Mononuclear cell (primary cell): ENCODE measurements around the gene DYNC1H1. TPM values are rescaled to one million over a fixed set of nuclear protein-coding genes. Genes with fewer than 3 reads are reported as not detected.
A peak's percentile ranks its signal among the peaks of the same experiment; 100 is the strongest.

Experiments
- H3K27me3 ChIP-seq: 2 replicates; pipeline ENCODE4 v1.6.0; 2011; ENCODE audit warnings: low read length, control low read depth; ENCODE audit not compliant: insufficient read depth
- H3K4me1 ChIP-seq: 2 replicates; pipeline ENCODE4 v1.5.1; 2011; ENCODE audit warnings: mild to moderate bottlenecking, low read length, control low read depth; ENCODE audit not compliant: insufficient read depth
- H3K4me3 ChIP-seq: 2 replicates; pipeline ENCODE4 v1.5.1; 2011; ENCODE audit warnings: mild to moderate bottlenecking, low read length, moderate library complexity
- H3K9me3 ChIP-seq: 2 replicates; pipeline ENCODE4 v1.5.1; 2011; ENCODE audit warnings: low read depth, mild to moderate bottlenecking, control low read depth, low read length
- total RNA-seq: library from RNA; depleted of rRNA; stranded (reverse); fragments of >200 nt; gene quantifications from one replicate; pipeline ENCODE4 v1.2.3, GENCODE V29; 2012

DYNC1H1 gene
- total RNA-seq, 1 donor = 260 TPM

GRCh38 chr14:101955695-101956161 lies 8.6 kb upstream of the DYNC1H1 start:
- Histone ChIP-seq H3K4me1 (no peaks in the 10 kb centered on the region), H3K27me3 (no peaks in the 10 kb centered on the region), H3K9me3 (no peaks in the 10 kb centered on the region), H3K4me3 (no peak overlapping the region)

- H3K27me3 ChIP-seq = no peaks in the 10 kb centered on the region
- H3K9me3 ChIP-seq = no peaks in the 10 kb centered on the region
- no peak overlapping the region for H3K4me3 ChIP-seq
- H3K4me1 ChIP-seq = peaks cover 2% of the 10 kb centered on the region
These were observed 8.0 kb upstream of the DYNC1H1 start for GRCh38 chr14:101956179-101956885.

DNA sequence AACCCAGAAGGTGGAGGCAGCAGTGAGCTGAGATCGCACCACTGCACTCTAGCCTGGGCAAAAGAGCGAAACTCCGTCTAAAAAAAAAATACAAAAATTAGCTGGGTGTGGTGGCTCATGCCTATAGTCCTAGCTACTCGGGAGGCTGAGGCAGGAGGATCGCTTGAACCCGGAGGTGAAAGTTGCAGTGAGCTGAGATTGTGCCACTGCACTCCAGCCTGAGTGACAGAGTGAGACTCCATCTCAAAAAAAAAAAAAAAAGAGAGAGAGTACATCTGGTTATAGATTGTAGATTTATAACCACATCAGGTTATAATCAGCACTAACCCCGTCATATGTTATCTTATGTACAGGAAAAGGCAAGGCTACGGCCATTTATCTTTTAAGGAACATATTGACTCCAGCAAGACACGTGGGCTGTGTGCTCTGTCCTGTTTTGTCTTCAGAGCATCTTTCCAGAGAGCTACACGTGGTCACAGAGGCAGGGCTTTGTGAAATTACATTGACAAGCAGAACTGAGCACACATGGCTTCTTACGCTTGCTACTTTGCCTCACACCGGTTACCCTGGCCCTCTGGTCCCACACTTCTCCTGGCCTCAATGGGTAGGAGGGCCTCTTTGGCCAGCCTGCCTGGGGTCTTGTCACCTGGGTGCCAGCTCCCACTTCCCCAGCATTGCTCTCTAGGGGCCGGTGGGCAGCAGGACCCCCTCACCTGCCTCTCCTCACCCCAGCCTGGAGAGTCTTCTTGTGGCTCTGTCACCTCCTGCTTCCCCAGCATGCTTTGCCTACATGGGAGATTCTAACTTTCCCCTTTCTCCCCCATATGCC lies 6.8 kb upstream of the DYNC1H1 start:
- H3K4me1 ChIP-seq = peaks cover 3% of the 10 kb centered on the region
- no peaks in the 10 kb centered on the region for H3K27me3 ChIP-seq
- H3K4me3 ChIP-seq = no peak overlapping the region
- H3K9me3 ChIP-seq = no peaks in the 10 kb centered on the region

GRCh38 chr14:101958418-101959180 lies 5.8 kb upstream of the DYNC1H1 start:
- peaks cover 3% of the 10 kb centered on the region for H3K4me1 ChIP-seq
- H3K27me3 ChIP-seq = no peaks in the 10 kb centered on the region
- H3K9me3 ChIP-seq = no peaks in the 10 kb centered on the region
- no peak overlapping the region for H3K4me3 ChIP-seq

DNA sequence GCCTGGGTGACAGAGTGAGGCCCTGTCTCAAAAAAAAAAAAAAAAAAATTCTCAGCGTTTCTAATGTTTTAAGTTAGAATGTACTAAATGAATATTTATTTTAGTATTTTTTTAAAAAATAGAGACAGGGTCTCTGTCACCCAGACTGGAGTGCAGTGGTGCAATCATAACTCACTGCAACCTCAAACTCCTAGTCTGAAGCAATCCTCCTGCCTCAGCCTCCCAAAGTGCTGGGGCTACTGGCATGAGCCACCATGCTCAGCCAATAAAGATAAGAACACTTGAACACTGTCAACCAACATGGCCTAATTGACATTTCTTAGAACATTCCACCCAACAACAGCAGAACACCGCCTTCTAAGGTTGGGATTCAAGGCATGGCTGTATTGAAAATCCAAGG lies 5.1 kb upstream of the DYNC1H1 start:
- no peaks in the 10 kb centered on the region for H3K27me3 ChIP-seq
- H3K4me3 ChIP-seq = no peak overlapping the region
- no peaks in the 10 kb centered on the region for H3K9me3 ChIP-seq
- peaks cover 8% of the 10 kb centered on the region for H3K4me1 ChIP-seq

DNA sequence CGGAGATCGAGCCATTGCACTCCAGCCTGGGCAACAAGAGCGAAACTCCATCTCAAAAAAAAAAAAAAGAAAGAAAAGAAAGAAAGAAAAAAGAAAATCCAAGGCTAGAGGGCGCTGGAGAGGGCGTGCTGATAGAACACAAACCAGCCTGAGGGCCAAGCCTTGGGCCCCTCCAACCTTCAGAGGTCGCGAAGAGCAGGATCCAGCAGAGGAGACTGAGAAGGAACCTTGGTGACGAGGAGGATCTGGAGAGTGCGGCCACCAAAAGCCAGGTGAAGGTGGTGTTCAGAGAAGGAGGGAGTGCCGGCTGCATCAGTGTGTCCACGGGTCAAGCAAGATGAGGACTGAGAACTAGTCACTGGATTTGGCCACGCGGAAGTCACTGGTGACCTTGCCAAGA lies 4.1 kb upstream of the DYNC1H1 start:
- no peaks in the 10 kb centered on the region for H3K27me3 ChIP-seq
- H3K4me3 ChIP-seq = no peak overlapping the region

GRCh38 chr14:101961011-101961721 lies 3.2 kb upstream of the DYNC1H1 start:
- no peaks in the 10 kb centered on the region for H3K9me3 ChIP-seq
- H3K27me3 ChIP-seq = no peaks in the 10 kb centered on the region
- H3K4me3 ChIP-seq = no peak overlapping the region
- peaks cover 17% of the 10 kb centered on the region for H3K4me1 ChIP-seq

More for the DNA sequence above, 4.1 kb upstream of the DYNC1H1 start:
- Histone ChIP-seq H3K9me3 (no peaks in the 10 kb centered on the region), H3K4me1 (peaks cover 8% of the 10 kb centered on the region)

- no peaks in the 10 kb centered on the region for H3K9me3 ChIP-seq
- H3K4me1 ChIP-seq = peaks cover 17% of the 10 kb centered on the region
- no peaks in the 10 kb centered on the region for H3K27me3 ChIP-seq
- no peak overlapping the region for H3K4me3 ChIP-seq
These were observed 2.4 kb upstream of the DYNC1H1 start for GRCh38 chr14:101961746-101962502.

DNA sequence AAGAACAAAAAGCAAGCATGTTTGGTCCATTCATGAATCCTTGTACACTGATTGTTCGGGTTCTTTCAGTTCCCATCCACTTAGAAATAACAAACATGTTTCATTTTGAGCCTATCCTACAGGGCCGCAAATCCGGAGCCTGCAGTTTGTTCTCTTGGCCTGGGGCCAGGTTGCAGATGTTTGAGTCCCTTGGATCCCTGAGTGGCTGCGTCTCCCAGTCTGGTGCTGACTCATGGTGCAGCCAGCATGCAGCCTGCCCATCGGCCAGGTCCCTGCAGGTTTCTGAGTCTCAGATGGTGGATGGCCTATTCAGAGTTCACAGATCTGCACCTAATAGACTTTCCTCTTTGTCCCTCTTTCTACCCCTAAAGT lies 1.9 kb upstream of the DYNC1H1 start:
- H3K9me3 ChIP-seq = no peaks in the 10 kb centered on the region
- H3K27me3 ChIP-seq = no peaks in the 10 kb centered on the region
- H3K4me1 ChIP-seq = peaks cover 18% of the 10 kb centered on the region
- H3K4me3 ChIP-seq = no peak overlapping the region

DNA sequence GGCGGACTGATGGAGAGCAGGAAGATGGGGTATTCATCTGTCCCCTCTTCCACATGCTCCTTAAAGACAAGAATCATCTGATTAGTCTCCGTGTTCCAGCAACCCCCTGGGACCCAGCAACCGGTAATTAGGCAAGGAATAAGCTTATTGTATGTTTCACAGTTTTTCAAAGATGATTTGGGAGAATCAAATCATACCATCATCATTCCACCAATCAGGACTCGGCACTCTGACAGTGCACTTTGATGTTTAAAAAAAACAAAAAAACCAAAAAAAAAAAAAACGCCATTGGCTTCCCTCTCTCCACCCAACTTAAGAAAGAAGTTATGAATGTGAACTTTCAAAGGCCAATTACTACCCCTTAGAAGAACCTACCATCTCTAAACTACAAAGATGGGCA lies 1.3 kb upstream of the DYNC1H1 start:
- Histone ChIP-seq H3K9me3 (no peaks in the 10 kb centered on the region), H3K27me3 (no peaks in the 10 kb centered on the region), H3K4me3 (no peak overlapping the region), H3K4me1 (peaks cover 21% of the 10 kb centered on the region)

DNA sequence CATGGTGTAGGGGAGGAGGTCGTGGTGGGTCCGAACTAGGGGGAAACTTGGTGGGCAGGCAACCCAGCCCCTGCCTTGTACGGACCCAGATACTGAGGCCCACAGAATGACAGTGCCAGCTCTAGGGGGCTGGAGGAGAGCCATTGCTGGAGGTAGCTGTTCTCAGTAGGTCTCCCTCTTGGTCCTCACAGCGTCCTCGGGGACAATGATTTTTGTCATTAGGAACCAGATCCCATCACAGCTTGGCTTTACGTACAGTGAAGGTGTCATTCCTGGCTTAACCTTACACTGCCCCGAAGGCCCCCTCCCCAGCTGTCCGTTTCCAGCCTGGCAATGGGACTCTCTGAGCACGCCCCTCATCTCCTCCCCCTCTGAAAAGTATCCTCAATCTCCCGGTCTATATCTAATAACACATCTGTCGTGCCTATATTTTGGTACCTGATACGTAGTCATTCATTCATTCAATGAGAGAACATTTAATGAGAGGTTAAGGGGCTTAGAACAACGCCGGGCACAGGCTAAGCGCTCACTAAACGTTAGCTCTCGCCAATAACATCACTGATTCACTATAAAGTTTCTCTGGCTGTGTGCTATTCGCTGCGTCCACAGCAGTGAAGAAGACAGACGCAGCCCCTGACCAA lies 597 bp upstream of the DYNC1H1 start:
- no peaks in the 10 kb centered on the region for H3K27me3 ChIP-seq
- H3K4me3 ChIP-seq = no peak overlapping the region

GRCh38 chr14:101965181-101965544 lies 790 bp downstream of the DYNC1H1 start:
- peaks cover 21% of the 10 kb centered on the region for H3K4me1 ChIP-seq
- no peaks in the 10 kb centered on the region for H3K9me3 ChIP-seq
- peak overlapping the region; percentile 96 for H3K4me3 ChIP-seq
- H3K27me3 ChIP-seq = no peaks in the 10 kb centered on the region

More for the DNA sequence above, 597 bp upstream of the DYNC1H1 start:
- Histone ChIP-seq H3K4me1 (peaks cover 21% of the 10 kb centered on the region), H3K9me3 (no peaks in the 10 kb centered on the region)

DNA sequence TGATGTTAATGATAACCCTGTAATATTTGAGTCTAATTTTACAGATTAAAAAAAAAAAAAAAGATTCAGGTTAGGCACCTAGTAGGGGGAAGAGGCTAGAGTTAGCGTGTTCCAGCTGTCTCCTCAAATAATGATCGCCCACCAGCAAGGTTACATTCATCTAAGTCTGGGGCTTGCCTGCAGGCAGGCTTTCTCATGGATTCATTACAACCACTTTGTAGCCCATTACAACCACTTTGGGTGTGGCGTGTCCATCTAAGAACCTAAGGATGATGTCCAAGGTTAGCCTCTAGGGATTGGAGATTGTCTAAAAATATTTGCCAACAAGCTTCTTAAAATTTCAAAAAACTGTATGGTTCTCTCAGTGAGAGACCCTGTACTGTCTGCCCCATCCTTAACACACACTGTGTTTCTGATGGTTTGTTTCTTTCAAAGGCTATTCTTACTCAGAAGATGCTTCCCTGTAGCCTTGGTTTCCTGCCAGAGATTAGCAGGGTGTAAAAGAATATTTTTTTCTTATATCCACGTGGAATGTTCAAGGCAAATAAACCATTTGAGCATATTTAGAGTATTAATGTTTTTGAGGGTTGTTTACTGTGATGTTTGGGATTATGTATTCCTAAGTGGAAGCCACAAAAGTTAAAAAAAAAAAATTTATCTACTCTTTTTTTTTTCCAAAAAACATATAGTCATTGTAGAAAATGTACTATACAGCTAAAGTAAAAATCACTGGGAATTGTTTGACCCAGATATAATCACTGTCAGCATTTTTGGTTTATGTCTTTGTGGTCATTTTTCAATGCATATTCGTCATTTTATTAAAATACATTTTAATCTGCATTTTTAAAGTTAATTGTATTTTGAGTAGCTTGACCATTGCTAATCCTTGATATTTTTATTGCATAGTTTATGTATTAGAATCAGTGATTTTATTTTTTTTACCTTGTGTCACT lies 1.7 kb downstream of the DYNC1H1 start:
- H3K4me1 ChIP-seq = peaks cover 21% of the 10 kb centered on the region
- H3K4me3 ChIP-seq = peak overlapping the region; percentile 96
- no peaks in the 10 kb centered on the region for H3K9me3 ChIP-seq
- H3K27me3 ChIP-seq = no peaks in the 10 kb centered on the region
